ENCODE results near the gene LSM12. TPM values are rescaled to one million over a fixed set of nuclear protein-coding genes. Genes with fewer than 3 reads are reported as not detected.
A peak's percentile ranks its signal among the peaks of the same experiment; 100 is the strongest.

Gene LSM12
- total RNA-seq, 1 donor from 2014 or later = 39.1 TPM

DNA sequence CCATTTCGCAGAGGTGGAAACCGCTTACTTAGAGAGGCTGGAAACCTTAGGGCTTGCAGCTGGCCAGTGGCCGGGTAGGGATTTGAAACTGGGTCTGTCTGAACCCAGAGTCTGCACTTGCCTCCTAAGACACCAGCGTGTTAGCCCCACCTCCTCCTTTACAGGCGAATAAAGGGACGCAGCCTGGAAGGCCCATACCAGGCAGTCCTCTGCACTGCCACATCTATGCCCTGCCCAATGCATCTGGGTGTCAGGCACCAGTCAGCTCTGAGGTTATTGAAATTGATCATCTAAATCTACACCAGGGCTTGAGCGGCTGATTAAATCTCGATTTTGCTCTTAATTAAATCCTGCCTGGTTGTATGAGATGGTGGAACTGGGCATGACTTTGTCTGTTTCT is 82.0 kb downstream of the LSM12 start:
- H3K27ac ChIP-seq = no peak overlapping the region
- H3K9me3 ChIP-seq = no peaks in the 10 kb centered on the region
- H3K4me3 ChIP-seq = peak overlapping the region; percentile 54
- no peak for DNase-seq
- peak in 1 of 2 donors; percentile 64 for ATAC-seq
- H3K4me1 ChIP-seq = peaks cover 14% of the 10 kb centered on the region
- H3K36me3 ChIP-seq = no peaks in the 10 kb centered on the region
- intact Hi-C loops (cut with DNase I) = no loop called here
- H3K27me3 ChIP-seq (ENCODE audit: low read depth) = peaks cover 42% of the 10 kb centered on the region
- TF ChIP-seq, protein P1, sequence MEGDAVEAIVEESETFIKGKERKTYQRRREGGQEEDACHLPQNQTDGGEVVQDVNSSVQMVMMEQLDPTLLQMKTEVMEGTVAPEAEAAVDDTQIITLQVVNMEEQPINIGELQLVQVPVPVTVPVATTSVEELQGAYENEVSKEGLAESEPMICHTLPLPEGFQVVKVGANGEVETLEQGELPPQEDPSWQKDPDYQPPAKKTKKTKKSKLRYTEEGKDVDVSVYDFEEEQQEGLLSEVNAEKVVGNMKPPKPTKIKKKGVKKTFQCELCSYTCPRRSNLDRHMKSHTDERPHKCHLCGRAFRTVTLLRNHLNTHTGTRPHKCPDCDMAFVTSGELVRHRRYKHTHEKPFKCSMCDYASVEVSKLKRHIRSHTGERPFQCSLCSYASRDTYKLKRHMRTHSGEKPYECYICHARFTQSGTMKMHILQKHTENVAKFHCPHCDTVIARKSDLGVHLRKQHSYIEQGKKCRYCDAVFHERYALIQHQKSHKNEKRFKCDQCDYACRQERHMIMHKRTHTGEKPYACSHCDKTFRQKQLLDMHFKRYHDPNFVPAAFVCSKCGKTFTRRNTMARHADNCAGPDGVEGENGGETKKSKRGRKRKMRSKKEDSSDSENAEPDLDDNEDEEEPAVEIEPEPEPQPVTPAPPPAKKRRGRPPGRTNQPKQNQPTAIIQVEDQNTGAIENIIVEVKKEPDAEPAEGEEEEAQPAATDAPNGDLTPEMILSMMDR (IDR thresholded peaks at IDR 0.05) = no peak

Other genes starting within 250 kb of the LSM12 start
- 19.2 TPM for gene MPP3, start 233.5 kb downstream of the LSM12 start, total RNA-seq
- gene CD300LG, start 219.5 kb downstream of the LSM12 start, total RNA-seq = 5.7 TPM
- gene MPP2, start 159.1 kb downstream of the LSM12 start, total RNA-seq = 0.62 TPM
- not detected for gene PPY, start 124.2 kb downstream of the LSM12 start, total RNA-seq
- gene PYY, start 112.7 kb downstream of the LSM12 start, total RNA-seq = not detected
- gene NAGS, start 62.0 kb downstream of the LSM12 start, total RNA-seq = 6.4 TPM
- gene TMEM101, start 51.7 kb downstream of the LSM12 start, total RNA-seq = 28.4 TPM
- gene G6PC3, start 4.1 kb upstream of the LSM12 start, total RNA-seq = 40.1 TPM
- gene HDAC5, start 57.0 kb upstream of the LSM12 start, total RNA-seq = 59.2 TPM
- gene HROB, start 75.3 kb upstream of the LSM12 start, total RNA-seq = 0.50 TPM
- not detected for gene ASB16, start 104.0 kb upstream of the LSM12 start, total RNA-seq
- 41.9 TPM for gene TMUB2, start 120.3 kb upstream of the LSM12 start, total RNA-seq
- gene ATXN7L3, start 133.2 kb upstream of the LSM12 start, total RNA-seq = 67.4 TPM
- gene UBTF, start 153.0 kb upstream of the LSM12 start, total RNA-seq = 56.7 TPM
- gene SLC4A1, start 201.5 kb upstream of the LSM12 start, total RNA-seq = 0.83 TPM
- gene RUNDC3A, start 241.9 kb upstream of the LSM12 start, total RNA-seq = 0.38 TPM